Neural cell (in vitro differentiated cells): Measurements from ENCODE around the gene SLC44A1.

ENCODE experiments used
- EP300 ChIP-seq: fragments of 450-650 bp; conservative IDR thresholded peaks from 2 replicates; pipeline ENCODE4 v1.6.1; 2014; ENCODE audit warnings: antibody characterized with exemption, mild to moderate bottlenecking, moderate library complexity; ENCODE audit not compliant: poor library complexity, severe bottlenecking
- EZH2 ChIP-seq: fragments of 200-600, 300-800 bp; shearing (Covaris generic), sonication (generic); IDR thresholded peaks from 2 replicates; pipeline ENCODE4 v1.6.1; 2014; ENCODE audit warnings: antibody characterized with exemption, low read length, borderline replicate concordance, mild to moderate bottlenecking; ENCODE audit not compliant: insufficient read depth, poor library complexity, severe bottlenecking
- POLR2AphosphoS5 ChIP-seq: IDR thresholded peaks from 2 replicates; pipeline ENCODE4 v1.6.1; 2012
- RAD21 ChIP-seq: fragments of 450-650 bp; conservative IDR thresholded peaks from 2 replicates; pipeline ENCODE4 v1.6.1; 2014; ENCODE audit warnings: antibody characterized with exemption, mild to moderate bottlenecking, moderate library complexity
- TF ChIP-seq, protein P1 (sequence below): fragments of 450-650 bp; IDR thresholded peaks from 2 replicates; pipeline ENCODE4 v1.5.1; 2014; ENCODE audit warnings: antibody characterized with exemption, mild to moderate bottlenecking, moderate library complexity; ENCODE audit not compliant: poor library complexity, severe bottlenecking
- TF ChIP-seq, protein P2 (sequence below): IDR thresholded peaks from 2 replicates; pipeline ENCODE4 v1.6.1; 2012; ENCODE audit warnings: borderline replicate concordance

DNA sequence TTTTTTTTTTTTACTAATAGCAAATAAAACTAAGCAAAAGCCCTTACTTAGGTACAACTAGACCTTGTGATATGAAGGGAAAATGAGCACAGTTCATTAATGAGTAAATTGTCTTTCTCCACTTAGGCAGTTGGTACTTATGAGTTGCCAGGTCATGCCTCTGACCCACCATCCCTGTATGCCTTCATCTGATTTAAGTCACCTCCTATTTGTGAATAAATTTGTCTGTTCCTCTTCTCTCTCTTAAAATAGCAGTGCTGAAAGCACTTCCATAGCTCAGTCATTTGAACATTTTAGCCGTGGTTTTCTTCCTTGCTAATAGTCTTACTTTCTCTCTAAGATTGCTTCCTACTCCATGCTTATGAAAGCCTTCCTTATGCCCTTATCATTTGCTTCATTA, 61.4 kb downstream of the SLC44A1 start:
- TF ChIP-seq, protein P1, sequence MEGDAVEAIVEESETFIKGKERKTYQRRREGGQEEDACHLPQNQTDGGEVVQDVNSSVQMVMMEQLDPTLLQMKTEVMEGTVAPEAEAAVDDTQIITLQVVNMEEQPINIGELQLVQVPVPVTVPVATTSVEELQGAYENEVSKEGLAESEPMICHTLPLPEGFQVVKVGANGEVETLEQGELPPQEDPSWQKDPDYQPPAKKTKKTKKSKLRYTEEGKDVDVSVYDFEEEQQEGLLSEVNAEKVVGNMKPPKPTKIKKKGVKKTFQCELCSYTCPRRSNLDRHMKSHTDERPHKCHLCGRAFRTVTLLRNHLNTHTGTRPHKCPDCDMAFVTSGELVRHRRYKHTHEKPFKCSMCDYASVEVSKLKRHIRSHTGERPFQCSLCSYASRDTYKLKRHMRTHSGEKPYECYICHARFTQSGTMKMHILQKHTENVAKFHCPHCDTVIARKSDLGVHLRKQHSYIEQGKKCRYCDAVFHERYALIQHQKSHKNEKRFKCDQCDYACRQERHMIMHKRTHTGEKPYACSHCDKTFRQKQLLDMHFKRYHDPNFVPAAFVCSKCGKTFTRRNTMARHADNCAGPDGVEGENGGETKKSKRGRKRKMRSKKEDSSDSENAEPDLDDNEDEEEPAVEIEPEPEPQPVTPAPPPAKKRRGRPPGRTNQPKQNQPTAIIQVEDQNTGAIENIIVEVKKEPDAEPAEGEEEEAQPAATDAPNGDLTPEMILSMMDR, result no peak
- TF ChIP-seq EZH2 (no peak), RAD21 (no peak), EP300 (no peak), POLR2AphosphoS5 (no peak)
- TF ChIP-seq, protein P2, sequence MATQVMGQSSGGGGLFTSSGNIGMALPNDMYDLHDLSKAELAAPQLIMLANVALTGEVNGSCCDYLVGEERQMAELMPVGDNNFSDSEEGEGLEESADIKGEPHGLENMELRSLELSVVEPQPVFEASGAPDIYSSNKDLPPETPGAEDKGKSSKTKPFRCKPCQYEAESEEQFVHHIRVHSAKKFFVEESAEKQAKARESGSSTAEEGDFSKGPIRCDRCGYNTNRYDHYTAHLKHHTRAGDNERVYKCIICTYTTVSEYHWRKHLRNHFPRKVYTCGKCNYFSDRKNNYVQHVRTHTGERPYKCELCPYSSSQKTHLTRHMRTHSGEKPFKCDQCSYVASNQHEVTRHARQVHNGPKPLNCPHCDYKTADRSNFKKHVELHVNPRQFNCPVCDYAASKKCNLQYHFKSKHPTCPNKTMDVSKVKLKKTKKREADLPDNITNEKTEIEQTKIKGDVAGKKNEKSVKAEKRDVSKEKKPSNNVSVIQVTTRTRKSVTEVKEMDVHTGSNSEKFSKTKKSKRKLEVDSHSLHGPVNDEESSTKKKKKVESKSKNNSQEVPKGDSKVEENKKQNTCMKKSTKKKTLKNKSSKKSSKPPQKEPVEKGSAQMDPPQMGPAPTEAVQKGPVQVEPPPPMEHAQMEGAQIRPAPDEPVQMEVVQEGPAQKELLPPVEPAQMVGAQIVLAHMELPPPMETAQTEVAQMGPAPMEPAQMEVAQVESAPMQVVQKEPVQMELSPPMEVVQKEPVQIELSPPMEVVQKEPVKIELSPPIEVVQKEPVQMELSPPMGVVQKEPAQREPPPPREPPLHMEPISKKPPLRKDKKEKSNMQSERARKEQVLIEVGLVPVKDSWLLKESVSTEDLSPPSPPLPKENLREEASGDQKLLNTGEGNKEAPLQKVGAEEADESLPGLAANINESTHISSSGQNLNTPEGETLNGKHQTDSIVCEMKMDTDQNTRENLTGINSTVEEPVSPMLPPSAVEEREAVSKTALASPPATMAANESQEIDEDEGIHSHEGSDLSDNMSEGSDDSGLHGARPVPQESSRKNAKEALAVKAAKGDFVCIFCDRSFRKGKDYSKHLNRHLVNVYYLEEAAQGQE, result no peak
